B cell (primary cell): ENCODE results near the gene AKT1. TPM values are rescaled to one million over a fixed set of nuclear protein-coding genes. Genes with fewer than 3 reads are reported as not detected.

ENCODE experiments used
- ATAC-seq: fragments of 200-7000 bp; cut with Tn5 transposase; one replicate; pipeline ENCODE4 v1.10.0; 2021; ENCODE audit warnings: low read depth, mild to moderate bottlenecking, moderate number of reproducible peaks, moderate library complexity
- CTCF ChIA-PET: fragments of 350-600 bp; sonication (Branson Sonifier 250); formaldehyde crosslinking; loops from one replicate; lab custom pipeline; 2021; ENCODE audit warnings: antibody characterized with exemption, inconsistent platforms; lab: Charles Lee
- POLR2A ChIA-PET: fragments of 350-600 bp; sonication (Branson Sonifier 250); formaldehyde crosslinking; loops from one replicate; lab custom pipeline; 2021; ENCODE audit warnings: antibody characterized with exemption; lab: Charles Lee
- DNase-seq: peaks from one replicate; pipeline ENCODE4 v3.0.0; 2013
- H2AFZ ChIP-seq: 2 replicates; pipeline ENCODE4 v1.6.1; 2012; ENCODE audit warnings: mild to moderate bottlenecking, low read depth, low read length; ENCODE audit not compliant: insufficient read depth, poor library complexity, severe bottlenecking
- H3K27ac ChIP-seq, 2 donors: 1 replicate in 1 of 2; 2 replicates in 1 of 2; pipeline ENCODE4 v1.5.1; 2012 to 2013; ENCODE audit warnings: low read length in 2 of 2, mild to moderate bottlenecking in 2 of 2, moderate library complexity in 1 of 2
- H3K27me3 ChIP-seq, 4 experiments: fragments of 200-600 bp in 1 of 4; sonication (generic) in 1 of 4; replicated peaks in 1 of 4; 1 replicate in 2 of 4; 2 replicates in 2 of 4; pipeline versions ENCODE4 v1.6.1 to v1.7.0; 2013 to 2016; ENCODE audit warnings: low read length in 3 of 4, mild to moderate bottlenecking in 2 of 4, mixed read lengths in 1 of 4, moderate library complexity in 1 of 4; ENCODE audit not compliant: insufficient read depth in 4 of 4, control insufficient read depth in 3 of 4; ENCODE audit errors: control extremely low read depth in 1 of 4
- H3K36me3 ChIP-seq, 2 experiments: replicated peaks in 1 of 2; 1 replicate in 1 of 2; 2 replicates in 1 of 2; pipeline versions ENCODE4 v1.6.1 to v1.7.1; 2013; ENCODE audit warnings: low read length in 1 of 2; ENCODE audit not compliant: insufficient read depth in 2 of 2, control insufficient read depth in 1 of 2; ENCODE audit errors: control extremely low read depth in 1 of 2, extremely low read depth in 1 of 2
- H3K4me1 ChIP-seq, 2 donors: fragments of 200-600 bp in 1 of 2; sonication (generic) in 1 of 2; 1 replicate in 1 of 2; 2 replicates in 1 of 2; pipeline versions ENCODE4 v1.5.1 to v1.6.1; 2013 to 2017; ENCODE audit warnings: low read length in 2 of 2; ENCODE audit not compliant: control insufficient read depth in 2 of 2, insufficient read depth in 2 of 2
- H3K4me2 ChIP-seq: replicated peaks from 2 replicates; pipeline ENCODE3; 2012; ENCODE audit warnings: mild to moderate bottlenecking, low read depth, low read length; ENCODE audit not compliant: poor library complexity, severe bottlenecking
- H3K4me3 ChIP-seq, 5 experiments: fragments of 200-600 bp in 1 of 5; sonication (generic) in 1 of 5; 1 replicate in 3 of 5; 2 replicates in 2 of 5; pipeline versions ENCODE4 v1.5.1 to v1.7.0; 2011 to 2016; ENCODE audit warnings: low read length in 4 of 5, mild to moderate bottlenecking in 4 of 5, low read depth in 2 of 5, control low read depth in 1 of 5, moderate library complexity in 1 of 5; ENCODE audit not compliant: insufficient read depth in 1 of 5; ENCODE audit errors: control extremely low read depth in 1 of 5, extremely low read depth in 1 of 5
- H3K79me2 ChIP-seq: fragments of 200-600 bp; sonication (generic); one replicate; pipeline ENCODE4 v1.6.0; 2016; ENCODE audit warnings: low read length; ENCODE audit not compliant: control insufficient read depth, insufficient read depth
- H3K9ac ChIP-seq: fragments of 200-600 bp; sonication (generic); 2 replicates; pipeline ENCODE4 v1.6.1; 2017; ENCODE audit warnings: mild to moderate bottlenecking, low read length, moderate library complexity
- H3K9me3 ChIP-seq, 3 donors: one replicate each; pipeline versions ENCODE4 v1.6.1 to v1.7.1; 2013; ENCODE audit warnings: low read length in 2 of 3; ENCODE audit not compliant: control insufficient read depth in 2 of 3, insufficient read depth in 1 of 3; ENCODE audit errors: control extremely low read depth in 1 of 3
- H4K20me1 ChIP-seq: 2 replicates; pipeline ENCODE4 v1.6.0; 2012; ENCODE audit warnings: mild to moderate bottlenecking, low read length; ENCODE audit not compliant: insufficient read depth, control insufficient read depth, poor library complexity, severe bottlenecking
- H3K27ac Mint-ChIP-seq: one replicate; pipeline ENCODE4 v1.8.0; 2021; ENCODE audit warnings: mixed read lengths
- H3K27me3 Mint-ChIP-seq: one replicate; pipeline ENCODE4 v1.8.0; 2021; ENCODE audit warnings: mixed read lengths
- H3K4me1 Mint-ChIP-seq: one replicate; pipeline ENCODE4 v1.8.0; 2021; ENCODE audit warnings: mixed read lengths
- H3K4me3 Mint-ChIP-seq: one replicate; pipeline ENCODE4 v1.8.0; 2021; ENCODE audit warnings: mixed read lengths
- H3K9me3 Mint-ChIP-seq: one replicate; pipeline ENCODE4 v1.8.0; 2022; ENCODE audit warnings: mixed read lengths; ENCODE audit not compliant: insufficient read depth
- EZH2 ChIP-seq: IDR thresholded peaks from 2 replicates; pipeline ENCODE4 v1.6.1; 2012; ENCODE audit warnings: borderline replicate concordance, low read depth, mild to moderate bottlenecking, moderate library complexity, low read length; ENCODE audit not compliant: insufficient read depth, poor library complexity, severe bottlenecking
- WGBS: methylation state at CpG from one replicate; pipeline ENCODE4 v1.1.5; 2013; ENCODE audit warnings: missing lambda C conversion rate; ENCODE audit not compliant: insufficient coverage; 5-methylcytosine and 5-hydroxymethylcytosine counted together
- intact Hi-C: fragments of 100-400 bp; cut with micrococcal nuclease; formaldehyde crosslinking; loops from one replicate; pipeline ENCODE4 v1.10.0; 2022
- polyA plus RNA-seq: library from polyadenylated mRNA; depleted of rRNA; stranded (reverse); fragments of >200 nt; gene quantifications from 2 replicates; pipeline ENCODE4 v1.2.3, GENCODE V29; 2012
- total RNA-seq, 2 donors: library from RNA; stranded (reverse); fragments of 120-200 nt in 1 of 2; gene quantifications; 1 replicate in 1 of 2; 2 replicates in 1 of 2; pipeline versions ENCODE4 v1.2.3 to v1.2.4, GENCODE V29; 2013 to 2022
- TF ChIP-seq, protein P1 (sequence below): fragments of 200-600 bp; IDR thresholded peaks from one replicate; pipeline ENCODE4 v1.8.0; 2022; ENCODE audit warnings: antibody characterized with exemption, mild to moderate bottlenecking

The AKT1 gene
- total and polyA plus RNA-seq, 2 donors (not counting 1 experiment from before 2014, with no cell fraction given), result 71.1 to 90.1 TPM

GRCh38 chr14:104757681-104758392 lies 37.7 kb downstream of the AKT1 start:
- no peak for ATAC-seq
- Mint-ChIP-seq H3K9me3 (no peaks in the 10 kb centered on the region), H3K27ac (no peak overlapping the region), H3K4me3 (no peak overlapping the region), H3K4me1 (peaks cover 24% of the 10 kb centered on the region), H3K27me3 (no peaks in the 10 kb centered on the region)
- Histone ChIP-seq H4K20me1 (peaks cover 66% of the 10 kb centered on the region), H3K36me3 (peaks cover 0 to 43% of the 10 kb centered on the region in 2 experiments), H3K27me3 (no peaks in the 10 kb centered on the region), H2AFZ (no peak overlapping the region), H3K9ac (no peak overlapping the region), H3K4me3 (no peak overlapping the region), H3K9me3 (peaks cover 0 to 4% (median 0%) of the 10 kb centered on the region in 3 donors), H3K4me2 (no peak overlapping the region), H3K27ac (no peak overlapping the region), H3K79me2 (peaks cover 25% of the 10 kb centered on the region), H3K4me1 (peaks cover 12 to 14% of the 10 kb centered on the region in 2 donors)
- POLR2A ChIA-PET, result no interaction called here
- TF ChIP-seq, protein P1, sequence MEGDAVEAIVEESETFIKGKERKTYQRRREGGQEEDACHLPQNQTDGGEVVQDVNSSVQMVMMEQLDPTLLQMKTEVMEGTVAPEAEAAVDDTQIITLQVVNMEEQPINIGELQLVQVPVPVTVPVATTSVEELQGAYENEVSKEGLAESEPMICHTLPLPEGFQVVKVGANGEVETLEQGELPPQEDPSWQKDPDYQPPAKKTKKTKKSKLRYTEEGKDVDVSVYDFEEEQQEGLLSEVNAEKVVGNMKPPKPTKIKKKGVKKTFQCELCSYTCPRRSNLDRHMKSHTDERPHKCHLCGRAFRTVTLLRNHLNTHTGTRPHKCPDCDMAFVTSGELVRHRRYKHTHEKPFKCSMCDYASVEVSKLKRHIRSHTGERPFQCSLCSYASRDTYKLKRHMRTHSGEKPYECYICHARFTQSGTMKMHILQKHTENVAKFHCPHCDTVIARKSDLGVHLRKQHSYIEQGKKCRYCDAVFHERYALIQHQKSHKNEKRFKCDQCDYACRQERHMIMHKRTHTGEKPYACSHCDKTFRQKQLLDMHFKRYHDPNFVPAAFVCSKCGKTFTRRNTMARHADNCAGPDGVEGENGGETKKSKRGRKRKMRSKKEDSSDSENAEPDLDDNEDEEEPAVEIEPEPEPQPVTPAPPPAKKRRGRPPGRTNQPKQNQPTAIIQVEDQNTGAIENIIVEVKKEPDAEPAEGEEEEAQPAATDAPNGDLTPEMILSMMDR, result no peak
- no peak for TF ChIP-seq EZH2
- CTCF ChIA-PET, result interaction anchor here (1.0 kb wide), 1 partner anchor 11 kb away, joined by 3 read pairs; no protein-coding TSS in a partner anchor
- intact Hi-C loops, result no loop called here
- WGBS, result 96% methylated on average over 19 of the region's 19 CpGs
- DNase-seq, result no peak

DNA sequence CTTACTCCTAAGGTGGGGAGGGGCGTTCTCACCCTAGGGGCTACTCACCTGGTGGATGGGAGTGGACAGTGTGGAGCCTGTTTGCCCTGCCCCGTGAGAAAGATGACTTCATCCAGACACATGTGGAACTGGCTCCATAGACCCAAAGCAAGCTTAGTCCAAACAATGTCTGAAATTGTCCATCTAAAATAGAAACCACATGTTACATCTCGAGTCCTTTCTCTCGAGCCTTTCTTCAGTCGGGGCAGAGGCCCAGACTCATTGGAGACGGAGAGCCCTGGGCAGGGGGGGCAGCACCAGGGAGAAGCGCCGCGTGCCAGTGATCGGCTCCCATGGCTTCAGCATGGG lies 38.3 kb downstream of the AKT1 start:
- Histone ChIP-seq H3K27me3 (no peaks in the 10 kb centered on the region), H3K9me3 (peaks cover 0 to 5% (median 0%) of the 10 kb centered on the region in 3 donors), H2AFZ (no peak overlapping the region), H3K9ac (no peak overlapping the region), H4K20me1 (peaks cover 66% of the 10 kb centered on the region), H3K4me1 (peaks cover 12 to 16% of the 10 kb centered on the region in 2 donors), H3K4me2 (no peak overlapping the region), H3K4me3 (no peak overlapping the region), H3K36me3 (peaks cover 0 to 43% of the 10 kb centered on the region in 2 experiments), H3K27ac (no peak overlapping the region), H3K79me2 (peaks cover 26% of the 10 kb centered on the region)
- WGBS, result 90% methylated on average over 6 of the region's 10 CpGs
- H3K4me3 Mint-ChIP-seq, result no peak overlapping the region
- no peak for DNase-seq
- TF ChIP-seq, protein P1, result no peak
- TF ChIP-seq EZH2, result no peak
- H3K4me1 Mint-ChIP-seq, result peaks cover 30% of the 10 kb centered on the region
- intact Hi-C loops, result no loop called here
- no peaks in the 10 kb centered on the region for H3K27me3 Mint-ChIP-seq
- H3K9me3 Mint-ChIP-seq, result no peaks in the 10 kb centered on the region
- POLR2A ChIA-PET, result no interaction called here
- no peak for ATAC-seq
- no peak overlapping the region for H3K27ac Mint-ChIP-seq
- CTCF ChIA-PET, result interaction anchor here (0.8 to 1.0 kb wide), 2 partner anchors 11 to 60 kb away, joined by 3 to 4 read pairs; no protein-coding TSS in a partner anchor
